HCT116 (cell line): ENCODE data around the gene THAP5. TPM values are rescaled to one million over a fixed set of nuclear protein-coding genes. Genes with fewer than 3 reads are reported as not detected.

Experiments
- ATAC-seq: fragments of 200-7000 bp; cut with Tn5 transposase; 2 replicates; pipeline ENCODE4 v1.9.1; 2020; ENCODE audit warnings: mild to moderate bottlenecking, moderate library complexity
- BruUV-seq: library from RNA; stranded (reverse); fragments of 400-500 nt; replicated peaks from 2 replicates; lab custom pipeline; 2021; lab: Mats Ljungman, UMichigan
- CTCF ChIA-PET: fragments of 300-600 bp; sonication (Branson Sonifier 250); formaldehyde crosslinking; loops from one replicate; lab custom pipeline; 2021; ENCODE audit warnings: antibody characterized with exemption; lab: Charles Lee
- POLR2A ChIA-PET: fragments of 300-600, 350-600 bp; sonication (Branson Sonifier 250); formaldehyde crosslinking; loops from one replicate; lab custom pipeline; 2021; ENCODE audit warnings: antibody characterized with exemption; lab: Charles Lee
- RAD21 ChIA-PET, 2 experiments: fragments of 300-600 bp; sonication (Branson Sonifier 250); formaldehyde crosslinking; loops; one replicate each; lab custom pipeline; 2023; ENCODE audit warnings: low total read pairs in 2 of 2; ENCODE audit not compliant: uncharacterized antibody in 2 of 2, unreplicated experiment in 2 of 2, low non-redundant PET in 1 of 2; lab: Charles Lee
- DNase-seq: peaks from one replicate; pipeline ENCODE4 v3.0.0-alpha.2; 2010; ENCODE audit warnings: low read depth, low spot score
- H2AFZ ChIP-seq: fragments of 200-600 bp; shearing (Covaris generic), sonication (generic); 2 replicates; pipeline ENCODE4 v1.6.1; 2017; ENCODE audit warnings: low read depth, mixed run types, mixed read lengths, antibody characterized with exemption, low read length; ENCODE audit not compliant: poor library complexity, severe bottlenecking
- H3K27ac ChIP-seq: 2 replicates; pipeline ENCODE4 v1.5.1; 2012; ENCODE audit warnings: low read depth, low read length
- H3K27me3 ChIP-seq: fragments of 200-600 bp; sonication (generic); 2 replicates; pipeline ENCODE4 v1.6.1; 2016; ENCODE audit warnings: mixed run types, low read length, mixed read lengths; ENCODE audit not compliant: insufficient read depth
- H3K36me3 ChIP-seq, 2 experiments: fragments of 200-500 bp in 1 of 2; fragments of 200-600 bp in 1 of 2; sonication (Bioruptor generic) in 1 of 2; sonication (generic) in 1 of 2; 2 replicates each; pipeline versions ENCODE4 v1.5.1 to v1.6.1; 2014 to 2016; ENCODE audit warnings: low read length in 2 of 2, inconsistent platforms in 1 of 2, mixed read lengths in 1 of 2, mixed run types in 1 of 2; ENCODE audit not compliant: insufficient read depth in 2 of 2, control insufficient read depth in 1 of 2
- H3K4me1 ChIP-seq, 2 experiments: fragments of 200-600 bp in 1 of 2; sonication (generic) in 1 of 2; 2 replicates each; pipeline versions ENCODE4 v1.5.1 to v1.6.1; 2012 to 2017; ENCODE audit warnings: low read length in 2 of 2, inconsistent platforms in 1 of 2, mild to moderate bottlenecking in 1 of 2, mixed read lengths in 1 of 2, mixed run types in 1 of 2, moderate library complexity in 1 of 2; ENCODE audit not compliant: insufficient read depth in 2 of 2, control insufficient read depth in 1 of 2
- H3K4me2 ChIP-seq: fragments of 200-600 bp; sonication (generic); 2 replicates; pipeline ENCODE4 v1.6.1; 2017; ENCODE audit warnings: mixed run types, low read length, mixed read lengths
- H3K4me3 ChIP-seq, 2 experiments: fragments of 200-600 bp in 1 of 2; sonication (generic) in 1 of 2; replicated peaks in 1 of 2; 2 replicates each; pipeline ENCODE4 v1.5.1; 2011 to 2016; ENCODE audit warnings: low read length in 2 of 2, control low read depth in 1 of 2, low read depth in 1 of 2, mild to moderate bottlenecking in 1 of 2, mixed read lengths in 1 of 2, mixed run types in 1 of 2
- H3K79me2 ChIP-seq: fragments of 200-600 bp; sonication (generic); 2 replicates; pipeline ENCODE4 v1.6.1; 2017; ENCODE audit warnings: mild to moderate bottlenecking, mixed run types, low read length, moderate library complexity, mixed read lengths; ENCODE audit not compliant: insufficient read depth
- H3K9ac ChIP-seq: fragments of 200-600 bp; sonication (generic); 2 replicates; pipeline ENCODE4 v1.6.1; 2016; ENCODE audit warnings: low read length, mixed read lengths
- H3K9me2 ChIP-seq: fragments of 200-600 bp; sonication (generic), shearing (Covaris generic); 2 replicates; pipeline ENCODE4 v1.6.1; 2017; ENCODE audit warnings: mixed run types, mild to moderate bottlenecking, moderate library complexity; ENCODE audit not compliant: insufficient read depth
- H3K9me3 ChIP-seq, 2 experiments: fragments of 200-500 bp in 1 of 2; fragments of 200-600 bp in 1 of 2; sonication (Bioruptor generic) in 1 of 2; sonication (generic) in 1 of 2; 2 replicates each; pipeline ENCODE4 v1.6.1; 2014 to 2017; ENCODE audit warnings: low read length in 2 of 2, mixed read lengths in 2 of 2, inconsistent platforms in 1 of 2, low read depth in 1 of 2, mild to moderate bottlenecking in 1 of 2, mixed run types in 1 of 2, moderate library complexity in 1 of 2; ENCODE audit not compliant: control insufficient read depth in 1 of 2, insufficient read depth in 1 of 2
- H4K20me1 ChIP-seq: fragments of 200-600 bp; sonication (generic), shearing (Covaris generic); 2 replicates; pipeline ENCODE4 v1.6.1; 2017; ENCODE audit warnings: mixed run types, mild to moderate bottlenecking, moderate library complexity; ENCODE audit not compliant: insufficient read depth
- CBX3 ChIP-seq: IDR thresholded peaks from 2 replicates; pipeline ENCODE4 v1.6.1; 2012; ENCODE audit warnings: low read depth
- EGR1 ChIP-seq: IDR thresholded peaks from 2 replicates; pipeline ENCODE4 v1.6.1; 2012; ENCODE audit warnings: low read depth
- ELF1 ChIP-seq: IDR thresholded peaks from 2 replicates; pipeline ENCODE4 v1.6.1; 2012; ENCODE audit warnings: low read depth, borderline replicate concordance
- EZH2 ChIP-seq: fragments of 200-600 bp; sonication (generic); IDR thresholded peaks from 2 replicates; pipeline ENCODE4 v1.6.1; 2017; ENCODE audit warnings: antibody characterized with exemption, mixed run types
- EZH2phosphoT487 ChIP-seq: fragments of 200-600 bp; IDR thresholded peaks from 2 replicates; pipeline ENCODE4 v1.6.1; 2018; ENCODE audit warnings: antibody characterized with exemption, borderline replicate concordance
- FOSL1 ChIP-seq: IDR thresholded peaks from 2 replicates; pipeline ENCODE4 v1.6.1; 2012; ENCODE audit warnings: low read depth
- JUND ChIP-seq: IDR thresholded peaks from 2 replicates; pipeline ENCODE4 v1.6.1; 2012
- POLR2A ChIP-seq: IDR thresholded peaks from 2 replicates; pipeline ENCODE4 v1.7.0; 2011; ENCODE audit warnings: borderline replicate concordance; ENCODE audit not compliant: insufficient read depth, insufficient read length; ENCODE audit errors: extremely low read depth
- RAD21 ChIP-seq: IDR thresholded peaks from 2 replicates; pipeline ENCODE4 v1.6.1; 2012; ENCODE audit warnings: low read depth, mild to moderate bottlenecking
- SP1 ChIP-seq: IDR thresholded peaks from 2 replicates; pipeline ENCODE4 v1.6.1; 2012; ENCODE audit warnings: low read depth
- SRF ChIP-seq: IDR thresholded peaks from 2 replicates; pipeline ENCODE4 v1.6.1; 2012; ENCODE audit warnings: low read depth
- TCF7L2 ChIP-seq: IDR thresholded peaks from 2 replicates; pipeline ENCODE4 v1.7.0; 2011; ENCODE audit warnings: borderline replicate concordance, inconsistent platforms; ENCODE audit not compliant: insufficient read depth, insufficient read length; ENCODE audit errors: extremely low read depth
- ZFX ChIP-seq: fragments of 450-650 bp; IDR thresholded peaks from 2 replicates; pipeline ENCODE4 v1.6.1; 2017
- ZNF274 ChIP-seq: fragments of 200-500 bp; sonication (Bioruptor generic); IDR thresholded peaks from 2 replicates; pipeline ENCODE4 v1.6.1; 2014; ENCODE audit warnings: mild to moderate bottlenecking, low read depth, low read length, inconsistent platforms
- intact Hi-C: fragments of 100-400 bp; cut with micrococcal nuclease; formaldehyde crosslinking; loops from 2 replicates; pipeline ENCODE4 v1.10.0; 2022
- total RNA-seq: library from RNA; stranded (reverse); gene quantifications from one replicate; pipeline ENCODE4 v1.2.1, GENCODE V29; 2021; ENCODE audit not compliant: unreplicated experiment
- TF ChIP-seq, protein P1 (sequence below): IDR thresholded peaks from 2 replicates; pipeline ENCODE4 v1.6.1; 2011; ENCODE audit warnings: mild to moderate bottlenecking, low read length, moderate library complexity; ENCODE audit not compliant: insufficient replicate concordance; ENCODE audit errors: extremely low read depth
- TF ChIP-seq, protein P2 (sequence below), 3 experiments: fragments of 200-600 bp in 1 of 3; sonication (generic) in 1 of 3; IDR thresholded peaks in 2 of 3; conservative IDR thresholded peaks in 1 of 3; 2 replicates each; pipeline ENCODE4 v1.5.1; 2012 to 2017; ENCODE audit warnings: low read depth in 2 of 3, low read length in 2 of 3, antibody characterized with exemption in 1 of 3, borderline replicate concordance in 1 of 3, control low read depth in 1 of 3, mild to moderate bottlenecking in 1 of 3, mixed read lengths in 1 of 3, mixed run types in 1 of 3, moderate library complexity in 1 of 3; ENCODE audit not compliant: insufficient read depth in 1 of 3
- TF ChIP-seq, protein P3 (sequence below): IDR thresholded peaks from 2 replicates; pipeline ENCODE4 v1.6.1; 2012
- TF ChIP-seq, protein P4 (sequence below): IDR thresholded peaks from 2 replicates; pipeline ENCODE4 v1.6.1; 2012; ENCODE audit warnings: low read depth

Gene THAP5
- total RNA-seq, 1 experiment from 2014 or later: 29.3 TPM

DNA sequence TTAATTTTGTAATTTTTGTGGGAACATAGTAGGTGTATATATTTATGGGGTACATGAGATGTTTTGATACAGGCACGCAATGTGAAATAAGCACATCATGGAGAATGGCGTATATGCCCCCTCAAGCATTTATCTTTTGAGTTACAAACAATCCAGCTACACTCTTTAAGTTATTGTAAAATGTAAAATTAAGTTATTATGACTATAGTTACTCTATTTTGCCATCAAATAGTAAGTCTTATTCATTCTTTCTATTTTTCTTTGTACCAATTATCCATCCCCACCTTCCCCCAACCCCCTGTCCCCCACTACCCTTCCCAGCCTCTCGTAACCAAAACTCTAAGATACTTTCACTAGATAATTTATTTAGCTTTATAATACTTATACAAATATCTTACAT lies 35.8 kb downstream of the THAP5 start (continued):
- TF ChIP-seq, protein P1, sequence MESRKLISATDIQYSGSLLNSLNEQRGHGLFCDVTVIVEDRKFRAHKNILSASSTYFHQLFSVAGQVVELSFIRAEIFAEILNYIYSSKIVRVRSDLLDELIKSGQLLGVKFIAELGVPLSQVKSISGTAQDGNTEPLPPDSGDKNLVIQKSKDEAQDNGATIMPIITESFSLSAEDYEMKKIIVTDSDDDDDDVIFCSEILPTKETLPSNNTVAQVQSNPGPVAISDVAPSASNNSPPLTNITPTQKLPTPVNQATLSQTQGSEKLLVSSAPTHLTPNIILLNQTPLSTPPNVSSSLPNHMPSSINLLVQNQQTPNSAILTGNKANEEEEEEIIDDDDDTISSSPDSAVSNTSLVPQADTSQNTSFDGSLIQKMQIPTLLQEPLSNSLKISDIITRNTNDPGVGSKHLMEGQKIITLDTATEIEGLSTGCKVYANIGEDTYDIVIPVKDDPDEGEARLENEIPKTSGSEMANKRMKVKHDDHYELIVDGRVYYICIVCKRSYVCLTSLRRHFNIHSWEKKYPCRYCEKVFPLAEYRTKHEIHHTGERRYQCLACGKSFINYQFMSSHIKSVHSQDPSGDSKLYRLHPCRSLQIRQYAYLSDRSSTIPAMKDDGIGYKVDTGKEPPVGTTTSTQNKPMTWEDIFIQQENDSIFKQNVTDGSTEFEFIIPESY: no peak
- no peak for TF ChIP-seq SRF
- TF ChIP-seq, protein P2, sequence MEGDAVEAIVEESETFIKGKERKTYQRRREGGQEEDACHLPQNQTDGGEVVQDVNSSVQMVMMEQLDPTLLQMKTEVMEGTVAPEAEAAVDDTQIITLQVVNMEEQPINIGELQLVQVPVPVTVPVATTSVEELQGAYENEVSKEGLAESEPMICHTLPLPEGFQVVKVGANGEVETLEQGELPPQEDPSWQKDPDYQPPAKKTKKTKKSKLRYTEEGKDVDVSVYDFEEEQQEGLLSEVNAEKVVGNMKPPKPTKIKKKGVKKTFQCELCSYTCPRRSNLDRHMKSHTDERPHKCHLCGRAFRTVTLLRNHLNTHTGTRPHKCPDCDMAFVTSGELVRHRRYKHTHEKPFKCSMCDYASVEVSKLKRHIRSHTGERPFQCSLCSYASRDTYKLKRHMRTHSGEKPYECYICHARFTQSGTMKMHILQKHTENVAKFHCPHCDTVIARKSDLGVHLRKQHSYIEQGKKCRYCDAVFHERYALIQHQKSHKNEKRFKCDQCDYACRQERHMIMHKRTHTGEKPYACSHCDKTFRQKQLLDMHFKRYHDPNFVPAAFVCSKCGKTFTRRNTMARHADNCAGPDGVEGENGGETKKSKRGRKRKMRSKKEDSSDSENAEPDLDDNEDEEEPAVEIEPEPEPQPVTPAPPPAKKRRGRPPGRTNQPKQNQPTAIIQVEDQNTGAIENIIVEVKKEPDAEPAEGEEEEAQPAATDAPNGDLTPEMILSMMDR (IDR thresholded peaks at IDR 0.05 in 2 of 3, conservative IDR thresholded peaks at IDR 0.05 in 1 of 3; ENCODE audit: borderline replicate concordance in 1 of 3, insufficient read depth in 1 of 3, low read depth in 2 of 3, low read length in 2 of 3): no peak

DNA sequence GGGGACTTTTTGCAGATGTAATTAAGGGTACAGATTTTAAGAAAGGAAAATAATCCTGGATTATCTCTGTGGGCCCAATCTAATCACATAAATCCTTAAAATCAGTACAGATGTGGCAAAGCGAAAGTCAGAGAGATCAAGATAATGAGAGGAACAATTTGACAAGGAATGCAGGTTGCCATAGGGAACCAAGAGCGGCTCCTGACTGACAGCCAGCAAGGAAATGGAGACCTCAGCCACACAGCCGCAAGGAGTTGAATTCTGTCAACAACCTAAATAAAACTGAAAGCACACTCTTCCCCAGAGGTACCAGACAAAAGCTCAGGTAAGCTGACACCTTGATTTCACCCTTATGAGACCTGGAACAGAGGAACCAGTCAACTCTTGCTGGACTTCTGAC lies 40.2 kb downstream of the THAP5 start:
- CTCF ChIA-PET: no interaction called here
- Histone ChIP-seq H3K27me3 (no peaks in the 10 kb centered on the region), H3K9me3 (no peaks in the 10 kb centered on the region), H2AFZ (no peak overlapping the region), H3K4me3 (no peak overlapping the region), H3K9ac (no peak overlapping the region), H3K4me2 (no peak overlapping the region), H3K9me2 (no peaks in the 10 kb centered on the region), H3K79me2 (peaks cover 5% of the 10 kb centered on the region), H3K36me3 (no peaks in the 10 kb centered on the region), H3K27ac (no peak overlapping the region), H3K4me1 (peaks cover 6 to 24% of the 10 kb centered on the region in 2 experiments; a peak in 3 of 4 replicates), H4K20me1 (no peaks in the 10 kb centered on the region)
- BruUV-seq: no TSS peak
- POLR2A ChIA-PET: no interaction called here
- DNase-seq (no peak), ATAC-seq (no peak)
- intact Hi-C loops: loop anchor here (5.0 kb wide), 1 partner anchor 38 kb away; the partner anchor contains the start of genes DNAJB9 and THAP5
- RAD21 ChIA-PET: no interaction called here
- no peak for TF ChIP-seq POLR2A
- TF ChIP-seq JUND: no peak
- TF ChIP-seq CBX3: no peak
- no peak for TF ChIP-seq TCF7L2
- TF ChIP-seq ZFX: no peak
- TF ChIP-seq FOSL1: no peak
- no peak for TF ChIP-seq SP1
- no peak for TF ChIP-seq EGR1
- no peak for TF ChIP-seq ELF1
- TF ChIP-seq, protein P3, sequence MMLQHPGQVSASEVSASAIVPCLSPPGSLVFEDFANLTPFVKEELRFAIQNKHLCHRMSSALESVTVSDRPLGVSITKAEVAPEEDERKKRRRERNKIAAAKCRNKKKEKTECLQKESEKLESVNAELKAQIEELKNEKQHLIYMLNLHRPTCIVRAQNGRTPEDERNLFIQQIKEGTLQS: no peak
- TF ChIP-seq EZH2phosphoT487: no peak
- no peak for TF ChIP-seq EZH2
- no peak for TF ChIP-seq RAD21
- TF ChIP-seq, protein P4, sequence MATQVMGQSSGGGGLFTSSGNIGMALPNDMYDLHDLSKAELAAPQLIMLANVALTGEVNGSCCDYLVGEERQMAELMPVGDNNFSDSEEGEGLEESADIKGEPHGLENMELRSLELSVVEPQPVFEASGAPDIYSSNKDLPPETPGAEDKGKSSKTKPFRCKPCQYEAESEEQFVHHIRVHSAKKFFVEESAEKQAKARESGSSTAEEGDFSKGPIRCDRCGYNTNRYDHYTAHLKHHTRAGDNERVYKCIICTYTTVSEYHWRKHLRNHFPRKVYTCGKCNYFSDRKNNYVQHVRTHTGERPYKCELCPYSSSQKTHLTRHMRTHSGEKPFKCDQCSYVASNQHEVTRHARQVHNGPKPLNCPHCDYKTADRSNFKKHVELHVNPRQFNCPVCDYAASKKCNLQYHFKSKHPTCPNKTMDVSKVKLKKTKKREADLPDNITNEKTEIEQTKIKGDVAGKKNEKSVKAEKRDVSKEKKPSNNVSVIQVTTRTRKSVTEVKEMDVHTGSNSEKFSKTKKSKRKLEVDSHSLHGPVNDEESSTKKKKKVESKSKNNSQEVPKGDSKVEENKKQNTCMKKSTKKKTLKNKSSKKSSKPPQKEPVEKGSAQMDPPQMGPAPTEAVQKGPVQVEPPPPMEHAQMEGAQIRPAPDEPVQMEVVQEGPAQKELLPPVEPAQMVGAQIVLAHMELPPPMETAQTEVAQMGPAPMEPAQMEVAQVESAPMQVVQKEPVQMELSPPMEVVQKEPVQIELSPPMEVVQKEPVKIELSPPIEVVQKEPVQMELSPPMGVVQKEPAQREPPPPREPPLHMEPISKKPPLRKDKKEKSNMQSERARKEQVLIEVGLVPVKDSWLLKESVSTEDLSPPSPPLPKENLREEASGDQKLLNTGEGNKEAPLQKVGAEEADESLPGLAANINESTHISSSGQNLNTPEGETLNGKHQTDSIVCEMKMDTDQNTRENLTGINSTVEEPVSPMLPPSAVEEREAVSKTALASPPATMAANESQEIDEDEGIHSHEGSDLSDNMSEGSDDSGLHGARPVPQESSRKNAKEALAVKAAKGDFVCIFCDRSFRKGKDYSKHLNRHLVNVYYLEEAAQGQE: no peak
- no peak for TF ChIP-seq ZNF274
